Measurements from ENCODE around the gene TTLL8.

TTLL8 gene

GRCh38 chr22:50061141-50061823, 3.2 kb upstream of the TTLL8 start:
- DNase-seq = no peak

DNA sequence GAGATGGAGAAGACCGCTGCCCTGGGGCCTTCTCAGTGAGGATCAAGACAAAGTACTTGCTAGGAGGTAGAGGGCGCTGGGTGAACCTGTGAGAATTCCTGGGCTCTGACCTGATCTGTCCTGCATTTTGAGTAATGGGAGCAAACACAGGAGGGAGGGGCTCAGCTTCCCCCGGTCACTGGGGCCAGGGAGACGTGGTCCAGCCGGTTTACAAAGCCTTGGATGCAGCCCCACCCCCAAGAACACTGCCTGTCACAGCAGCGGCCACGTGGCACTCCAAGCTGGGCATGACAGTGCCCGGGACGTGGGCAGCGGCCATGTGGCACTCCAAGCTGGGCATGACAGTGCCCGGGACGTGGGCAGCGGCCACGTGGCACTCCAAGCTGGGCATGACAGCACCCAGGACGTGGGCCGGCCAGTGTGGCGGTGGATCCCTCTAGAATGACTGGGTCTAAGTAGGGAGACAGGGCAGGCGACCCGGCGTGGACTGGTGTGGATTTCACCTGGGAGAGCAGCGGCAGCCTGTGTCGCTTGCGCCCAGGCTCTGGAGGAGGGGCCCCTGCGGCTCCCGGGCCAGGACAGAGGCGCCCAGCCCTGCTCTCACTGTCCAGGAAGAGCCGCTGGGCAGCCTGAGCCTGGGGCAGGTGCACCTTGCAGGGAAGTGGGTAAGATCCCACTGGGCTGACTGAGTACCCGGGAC, 2.5 kb upstream of the TTLL8 start:
- DNase-seq = no peak

DNA sequence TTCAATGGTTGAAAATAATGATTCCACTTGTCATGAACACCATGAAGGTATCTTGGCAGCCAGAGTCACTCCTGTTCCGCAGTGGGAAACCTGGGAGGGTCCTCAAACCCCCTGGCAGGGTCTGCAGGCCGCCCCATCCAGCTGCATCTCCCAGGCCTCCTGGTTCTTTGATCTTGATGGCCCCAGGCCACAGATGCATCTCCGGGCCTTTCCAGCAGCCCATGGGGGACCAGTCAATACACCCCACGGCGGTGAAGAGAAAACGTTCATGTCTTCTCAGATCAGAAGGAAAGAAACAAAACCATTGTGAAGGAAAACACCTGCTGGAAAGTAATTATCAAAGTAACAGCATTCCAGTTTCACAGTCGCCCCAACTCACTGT, 1.8 kb upstream of the TTLL8 start:
- DNase-seq = no peak

DNA sequence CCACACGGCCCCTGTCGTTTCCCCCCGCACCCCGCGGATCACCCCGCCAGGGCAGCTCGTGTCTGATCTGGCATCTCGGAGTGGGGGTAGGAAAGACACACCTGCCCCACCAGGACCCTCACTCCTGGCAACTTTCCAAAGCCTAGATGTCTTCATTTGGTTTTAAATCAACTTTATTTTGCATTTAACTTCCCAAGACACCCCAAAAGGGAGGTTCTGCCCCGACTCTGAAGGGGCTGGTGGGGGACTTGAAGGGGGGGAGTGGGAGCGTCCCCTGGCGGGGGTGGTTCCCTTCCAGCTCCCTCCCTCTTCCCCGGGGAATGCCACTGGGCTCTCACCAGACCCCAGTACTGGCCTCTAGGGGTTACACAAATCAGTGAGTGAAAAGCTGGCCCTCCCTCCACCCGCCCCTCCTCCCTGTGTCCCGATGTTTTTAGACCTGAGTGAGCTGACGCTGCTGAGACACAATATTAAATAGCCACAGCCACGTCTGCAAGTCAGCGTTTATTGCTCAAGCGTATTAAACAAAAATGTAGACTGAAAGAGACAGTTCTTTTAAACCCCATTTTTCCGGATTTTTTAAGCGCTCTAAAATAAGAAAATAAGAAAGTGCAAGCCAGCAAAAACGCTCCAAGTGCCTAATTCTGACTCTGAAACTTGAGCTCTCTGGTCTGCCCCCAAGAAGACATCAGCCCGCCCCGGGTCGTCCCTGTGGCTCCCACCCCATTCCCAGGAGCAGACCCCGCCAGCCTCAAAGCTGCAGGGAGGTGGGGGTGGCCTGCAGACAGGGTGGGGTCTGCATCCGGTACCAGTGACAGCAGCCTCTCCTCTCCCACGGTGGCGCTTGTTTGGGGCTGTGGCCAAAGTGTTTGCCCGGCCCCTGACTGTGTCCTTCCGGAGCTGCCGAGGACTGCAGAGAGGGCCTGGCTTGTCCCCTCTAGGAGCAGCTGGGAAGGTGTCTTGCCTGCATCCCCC, 1.1 kb upstream of the TTLL8 start:
- no peak for DNase-seq

GRCh38 chr22:50057278-50058060, 629 bp downstream of the TTLL8 start:
- DNase-seq = no peak

GRCh38 chr22:50056214-50056972, 1.7 kb downstream of the TTLL8 start:
- no peak for DNase-seq

DNA sequence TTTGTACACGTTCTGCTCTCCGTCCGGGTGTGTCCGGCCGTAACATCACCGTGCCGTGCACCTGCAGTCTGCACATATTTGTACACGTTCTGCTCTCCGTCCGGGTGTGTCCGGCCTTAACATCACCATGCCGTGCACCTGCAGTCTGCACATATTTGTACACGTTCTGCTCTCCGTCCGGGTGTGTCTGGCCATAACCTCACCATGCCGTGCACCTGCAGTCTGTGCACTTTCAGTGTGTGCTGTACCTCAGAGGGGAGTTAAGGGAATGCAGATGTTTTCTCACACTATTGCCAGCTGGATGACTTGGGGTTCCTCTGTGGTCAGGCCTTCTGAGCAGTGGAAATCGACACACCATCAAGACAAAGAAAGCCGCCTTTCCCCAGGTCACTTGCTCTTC, 4.2 kb downstream of the TTLL8 start:
- no peak for DNase-seq

- DNase-seq = no peak
Measured at GRCh38 chr22:50051930-50052329, 6.2 kb downstream of the TTLL8 start.

- no peak for DNase-seq
Measured at GRCh38 chr22:50049299-50050195, 8.6 kb downstream of the TTLL8 start.

DNA sequence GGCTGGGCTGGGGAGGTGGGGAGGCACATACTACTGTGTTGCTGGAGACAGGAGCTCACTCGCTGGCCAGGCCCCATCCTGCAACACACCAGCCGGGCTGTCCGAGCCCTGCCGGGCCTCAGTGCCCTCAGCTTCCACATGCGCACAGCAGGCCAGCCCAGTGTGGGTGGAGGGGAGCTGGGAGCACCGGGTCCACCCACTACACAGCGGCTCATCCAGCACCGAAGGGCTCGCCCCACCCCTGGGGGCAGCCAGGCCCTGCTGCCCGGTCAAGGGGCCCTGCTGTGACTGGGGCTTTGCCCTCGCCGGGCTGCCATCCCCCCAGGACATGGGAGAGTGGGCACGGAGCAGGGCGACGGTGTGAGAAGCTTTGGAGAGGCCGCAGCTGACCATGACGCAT, 9.3 kb downstream of the TTLL8 start:
- no peak for DNase-seq

DNA sequence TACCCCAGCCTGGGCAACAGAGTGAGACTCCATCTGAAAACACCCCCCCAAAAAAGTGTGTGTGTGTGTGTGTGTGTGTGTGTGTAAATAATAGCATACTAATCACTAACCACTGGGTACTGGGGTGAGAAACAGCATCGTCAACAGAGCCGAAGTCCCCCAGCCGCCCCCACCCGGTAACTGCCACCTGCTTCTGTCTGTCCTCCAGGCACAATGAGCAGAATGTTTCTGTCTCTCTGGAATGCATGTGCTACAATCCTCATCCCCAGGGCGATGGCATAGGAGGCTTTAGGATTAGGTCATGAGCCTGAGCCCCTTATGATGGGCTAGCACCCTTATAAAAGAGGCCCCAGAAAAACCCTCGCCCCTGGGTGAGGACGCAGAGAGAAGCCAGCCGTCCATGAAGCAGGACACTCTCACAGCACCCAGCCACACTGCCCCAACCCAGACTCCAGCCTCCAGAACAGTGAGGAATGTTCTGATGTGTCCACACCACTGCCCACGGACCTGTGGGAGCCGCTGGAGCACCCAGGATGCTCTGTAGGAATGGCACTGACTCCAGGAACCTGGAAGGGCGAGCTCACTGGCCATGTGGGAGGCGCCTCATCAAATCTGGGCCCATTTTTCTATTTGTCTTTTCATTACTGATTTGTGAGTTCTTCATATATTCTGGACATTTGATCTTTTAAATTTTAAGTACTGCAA, 9.9 kb downstream of the TTLL8 start:
- DNase-seq = no peak

DNA sequence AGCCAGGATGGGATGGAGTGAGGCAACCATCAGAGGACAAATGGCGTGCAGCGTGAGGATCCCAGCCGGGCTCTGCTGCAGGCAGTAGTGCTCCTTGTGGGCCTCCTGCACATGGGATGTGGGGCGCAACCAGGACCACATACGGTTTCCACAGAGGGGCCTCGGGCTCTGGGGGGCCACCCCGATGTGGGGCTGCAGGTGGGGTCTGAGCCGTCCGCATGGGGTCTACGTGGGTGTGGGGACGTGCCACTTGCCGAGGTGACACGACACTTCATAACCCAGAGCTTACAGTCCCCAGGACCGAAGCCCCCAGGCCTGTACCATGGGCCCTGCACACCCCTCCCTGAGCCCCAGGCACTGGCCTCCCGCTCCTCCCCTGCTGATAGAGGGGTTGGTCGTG, 10.8 kb downstream of the TTLL8 start:
- no peak for DNase-seq

GRCh38 chr22:50046481-50047245, 11.4 kb downstream of the TTLL8 start:
- no peak for DNase-seq

DNA sequence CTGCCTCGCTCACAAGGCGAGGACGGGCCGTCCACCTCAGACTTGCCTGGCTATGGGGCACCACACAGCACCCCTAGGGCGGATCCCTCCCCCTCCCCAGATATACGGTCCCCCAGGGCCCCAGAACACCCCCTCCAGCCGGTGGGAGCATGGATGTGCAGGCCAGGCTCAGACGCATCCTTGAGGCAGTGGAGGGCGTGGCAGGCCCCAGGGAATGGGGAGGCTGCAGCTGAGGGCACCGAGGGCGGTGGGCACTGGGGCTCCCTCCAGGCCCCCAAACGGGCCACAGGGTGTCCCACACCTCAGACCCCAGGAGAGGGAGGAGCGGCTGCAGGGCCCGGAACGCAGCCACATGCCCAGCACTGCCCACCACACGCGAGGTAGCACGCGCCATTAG, 12.1 kb downstream of the TTLL8 start:
- DNase-seq = no peak

DNA sequence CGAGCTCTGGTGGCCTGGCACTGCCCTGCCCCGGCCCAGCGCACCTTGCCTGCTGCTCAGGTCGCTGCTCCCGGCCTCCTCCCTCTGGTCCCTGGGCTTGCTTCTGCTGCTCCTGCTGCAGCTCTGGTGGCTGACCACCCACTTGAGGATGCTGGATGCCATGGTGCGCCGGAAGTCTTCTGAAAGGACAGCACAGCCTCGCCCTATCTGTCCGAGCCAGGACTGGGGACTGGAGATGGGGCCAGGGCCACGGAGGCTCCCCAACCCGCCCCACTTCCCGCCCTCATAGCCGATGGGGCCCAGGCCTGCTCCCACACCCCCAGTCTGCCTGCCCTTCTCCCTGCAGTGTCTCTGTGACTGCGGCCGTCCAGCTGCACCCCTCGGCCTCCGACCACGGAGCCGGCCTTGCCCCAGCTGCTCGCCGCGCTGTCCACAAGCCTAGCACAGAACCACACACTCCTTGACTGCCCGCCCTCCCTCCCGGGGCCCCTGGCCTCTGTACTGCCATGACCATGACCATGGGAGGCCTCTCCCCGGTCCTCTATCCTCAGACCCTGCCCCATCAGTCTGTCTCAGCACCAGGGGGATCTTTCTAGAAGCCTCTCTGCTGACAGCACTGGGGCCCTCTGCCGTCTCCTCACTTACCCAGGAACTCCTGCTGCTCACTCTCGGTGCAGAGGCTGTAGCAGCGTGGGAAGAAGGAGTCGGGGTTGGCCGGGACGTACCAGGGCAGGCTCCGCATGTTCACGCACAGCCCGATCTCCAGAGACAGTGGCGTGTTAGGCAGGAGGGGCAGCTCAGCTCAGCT, 12.7 kb downstream of the TTLL8 start:
- no peak for DNase-seq

DNA sequence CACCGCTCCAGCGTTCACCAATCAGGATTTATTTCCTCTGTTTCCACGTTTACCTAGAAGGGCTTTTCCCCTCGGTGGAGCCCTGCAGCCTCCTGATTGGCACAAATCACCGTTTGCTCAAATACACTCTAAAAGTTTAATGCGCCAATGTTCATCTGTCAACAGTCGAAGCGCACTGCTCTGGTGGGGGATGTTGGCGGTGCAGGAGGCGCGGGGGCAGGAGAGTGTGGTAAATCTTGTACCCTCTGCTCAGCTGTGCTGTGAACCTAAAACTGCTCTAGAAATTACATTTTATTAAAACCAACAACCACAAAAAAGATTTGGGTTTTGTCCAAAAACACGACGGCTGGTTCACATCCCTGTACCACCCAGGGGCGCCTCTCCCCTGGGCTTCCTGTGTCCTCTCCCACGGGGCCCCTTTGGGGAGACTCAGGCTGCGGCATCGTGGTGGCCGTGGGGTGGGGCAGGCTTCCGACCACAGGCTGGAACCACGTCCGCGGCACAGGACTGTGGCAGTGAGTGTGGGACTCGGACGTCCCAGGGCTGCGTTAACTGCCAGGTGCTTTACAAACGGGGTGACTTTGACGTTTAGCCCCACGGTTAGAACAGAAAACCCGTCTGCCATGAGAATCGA, 13.5 kb downstream of the TTLL8 start:
- no peak for DNase-seq

DNA sequence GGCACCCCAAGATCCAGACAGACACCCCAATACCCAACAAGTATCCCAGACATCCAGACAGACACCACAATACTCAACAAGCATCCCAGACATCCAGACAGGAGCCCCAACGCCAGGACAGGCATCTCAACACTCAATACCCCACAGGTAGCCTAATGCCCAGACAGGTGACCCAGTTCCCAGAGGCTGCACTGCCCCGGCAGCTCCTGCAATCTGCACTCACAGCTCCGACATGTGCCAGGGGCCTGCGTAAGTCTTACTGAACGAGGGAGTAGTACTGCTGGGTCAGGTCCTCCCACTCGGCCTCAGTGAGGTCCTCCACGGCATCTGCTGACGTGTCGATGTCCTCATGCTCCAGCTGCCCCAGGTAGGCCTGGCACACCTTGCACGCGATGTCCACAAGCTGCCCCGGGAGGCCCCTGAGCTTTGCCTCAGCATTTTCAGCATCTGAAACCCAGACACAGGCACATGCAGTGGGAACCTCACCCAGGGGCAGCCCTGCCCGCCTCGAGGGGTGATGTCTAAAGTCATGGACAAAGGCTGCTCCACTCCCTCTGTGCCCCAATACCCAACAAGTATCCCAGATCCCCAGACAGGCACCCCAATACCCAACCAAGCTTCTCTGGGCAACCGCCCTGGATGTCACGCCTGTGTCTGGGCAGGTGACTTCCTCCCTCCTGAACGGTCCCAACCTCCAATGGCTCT, 16.6 kb downstream of the TTLL8 start:
- DNase-seq = no peak

Measured in NCI-H1105 (cell line).